A204.1 (cell line): ENCODE results near the gene RANBP17.
A peak's percentile ranks its signal among the peaks of the same experiment; 100 is the strongest.
"Not testable (repeated sequence)": the region's sequence is repeated elsewhere in the genome, so short reads cannot be mapped to it uniquely, and the experiment has no call there.

Experiments used
- FAIRE-seq: peaks from 2 replicates; lab custom pipeline; 2012; peaks lifted over from hg19 to GRCh38; lab: Jason Lieb, UNC

Gene RANBP17

DNA sequence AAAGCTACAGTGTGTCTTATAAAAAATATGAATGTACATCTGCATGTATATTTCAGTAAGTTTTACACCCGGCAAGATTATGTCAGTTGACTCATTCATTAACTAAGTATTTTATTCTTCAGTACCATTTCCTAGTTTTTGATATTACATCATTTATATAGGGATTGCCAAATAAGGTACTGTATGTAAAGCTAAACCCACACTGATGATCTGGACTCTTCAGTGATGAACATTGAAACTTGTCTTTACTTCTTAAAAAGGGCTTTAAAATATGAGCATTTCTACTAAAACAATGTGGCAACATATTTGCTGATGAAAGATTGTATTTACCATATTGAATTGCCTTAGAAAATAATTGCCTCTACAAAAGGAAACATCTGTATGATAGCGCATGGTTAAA is 295.5 kb downstream of the RANBP17 start:
- no peak for FAIRE-seq

DNA sequence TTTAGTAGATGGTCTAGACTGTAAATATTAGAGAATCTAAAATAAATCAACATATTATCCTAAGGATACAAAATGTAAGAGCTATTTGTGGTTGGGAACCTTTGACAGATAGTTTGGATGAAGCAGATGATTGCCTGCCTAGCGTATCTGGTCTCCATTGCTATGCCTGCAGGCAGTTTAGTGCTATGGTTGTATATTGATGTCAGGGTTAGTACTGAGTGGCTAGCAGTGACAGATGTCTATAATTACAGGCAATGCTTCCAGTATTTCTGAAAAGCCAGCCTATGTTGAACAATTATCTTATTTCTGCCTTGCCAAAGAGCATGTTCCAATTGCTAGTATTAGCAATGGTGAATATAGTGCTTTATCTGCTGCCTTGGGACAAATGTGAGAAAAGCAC is 296.0 kb downstream of the RANBP17 start:
- no peak for FAIRE-seq

DNA sequence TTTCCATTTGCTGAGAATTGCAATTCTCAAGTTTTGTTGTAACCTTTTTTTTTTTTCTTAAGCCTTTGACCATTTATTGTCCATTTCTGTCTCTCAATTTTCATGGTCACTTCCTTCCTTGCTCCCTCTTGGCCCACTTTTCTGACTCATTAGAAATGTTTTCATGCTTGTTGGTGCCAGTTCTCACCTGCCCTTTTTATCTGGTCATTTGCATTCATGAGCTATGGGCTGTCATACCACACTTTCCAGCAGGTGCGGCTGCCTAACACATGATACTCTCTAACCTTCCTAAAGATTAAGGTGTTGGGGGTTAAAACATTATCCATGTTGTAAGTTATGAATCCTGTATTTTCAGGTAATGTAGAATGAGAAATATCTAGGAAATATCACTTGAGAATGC is 296.8 kb downstream of the RANBP17 start:
- FAIRE-seq = no peak

DNA sequence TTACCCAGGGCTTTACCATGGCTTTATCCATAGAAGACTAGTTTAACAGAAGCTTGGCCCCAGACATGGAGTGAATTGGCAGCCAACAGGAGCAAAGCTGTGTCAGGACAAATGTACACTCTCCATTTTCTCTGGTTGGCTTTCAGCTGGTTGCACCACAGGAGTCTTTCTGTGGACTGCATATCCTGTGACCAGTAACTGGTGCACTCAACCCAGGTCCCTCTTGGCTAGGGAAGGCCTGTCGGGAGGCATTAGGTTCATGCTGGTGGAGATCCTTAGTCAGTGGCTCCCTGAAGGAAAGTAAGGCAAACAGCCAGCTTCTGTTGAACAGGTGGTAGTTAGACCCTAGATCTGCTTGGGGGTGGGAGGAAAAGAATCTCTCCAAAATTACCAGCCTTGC is 300.3 kb downstream of the RANBP17 start:
- FAIRE-seq = no peak

DNA sequence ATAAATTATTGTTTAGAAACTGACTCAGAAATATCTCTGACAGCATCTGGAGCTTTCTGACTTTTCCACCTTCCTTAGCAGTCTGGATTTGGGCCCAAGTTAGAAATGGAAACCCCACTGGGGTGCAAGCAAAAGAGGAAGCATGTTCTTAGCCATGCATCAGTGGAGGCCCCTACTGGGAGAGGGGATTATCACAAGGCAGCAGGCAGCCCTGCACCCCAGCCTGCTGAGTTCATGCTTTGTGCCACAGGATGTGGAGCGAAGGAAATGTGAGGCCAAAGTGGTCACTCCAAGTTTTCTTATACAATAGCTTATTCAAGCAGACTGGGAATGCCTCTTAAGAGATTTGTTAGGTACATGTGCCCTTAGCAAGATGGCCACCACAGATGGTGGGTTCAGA is 300.8 kb downstream of the RANBP17 start:
- no peak for FAIRE-seq

DNA sequence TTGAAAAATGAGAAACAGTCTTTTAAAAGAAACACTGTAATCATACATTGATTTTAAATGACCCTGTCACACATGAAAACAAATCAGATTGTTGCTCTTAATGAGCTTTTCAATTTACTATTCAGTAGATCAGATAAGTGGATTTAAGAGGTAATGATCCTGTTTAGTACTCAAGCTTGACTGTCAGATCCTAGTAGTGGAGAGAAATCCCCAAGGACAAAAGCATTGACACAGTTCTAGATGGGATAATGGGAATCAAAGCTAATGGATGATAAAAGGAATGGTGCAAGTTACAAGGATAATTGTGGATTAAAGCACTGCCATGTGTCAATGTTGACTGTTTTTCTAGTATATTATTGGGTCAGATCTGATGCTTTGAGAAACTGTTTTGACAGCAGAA is 304.9 kb downstream of the RANBP17 start:
- FAIRE-seq = no peak

DNA sequence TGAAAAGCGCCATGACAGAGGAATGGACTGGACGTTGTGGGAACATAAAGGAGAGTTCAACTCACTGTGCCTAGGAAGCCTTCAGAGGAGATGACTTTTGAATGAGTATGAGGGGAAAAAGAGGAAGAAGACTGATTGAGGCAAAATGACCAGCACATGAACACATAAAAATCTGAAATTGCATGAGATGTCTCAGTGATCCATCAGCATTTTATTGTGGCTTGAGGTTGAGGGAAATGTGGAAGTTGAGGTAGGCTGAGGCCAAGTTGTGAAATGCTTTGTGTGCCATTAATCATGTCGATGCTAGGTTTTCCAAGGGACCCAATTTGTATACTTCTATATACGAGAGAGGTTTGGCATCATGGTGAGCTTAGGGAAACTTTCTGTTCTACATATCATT is 306.4 kb downstream of the RANBP17 start:
- no peak for FAIRE-seq

DNA sequence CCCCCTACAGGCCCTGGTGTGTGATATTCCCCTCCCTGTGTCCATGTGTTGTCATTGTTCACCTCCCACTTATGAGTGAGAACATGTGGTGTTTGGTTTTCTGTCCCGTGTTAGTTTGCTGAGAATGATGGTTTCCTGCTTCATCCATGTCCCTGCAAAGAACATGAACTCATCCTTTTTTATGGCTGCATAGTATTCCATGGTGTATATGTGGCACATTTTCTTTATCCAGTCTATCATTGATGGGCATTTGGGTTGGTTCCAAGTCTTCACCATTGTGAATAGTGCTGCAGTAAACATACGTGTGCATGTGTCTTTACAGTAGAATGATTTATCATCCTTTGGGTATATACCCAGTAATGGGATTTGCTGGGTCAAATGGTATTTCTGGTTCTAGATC is 313.1 kb downstream of the RANBP17 start:
- not testable (repeated sequence) for FAIRE-seq

DNA sequence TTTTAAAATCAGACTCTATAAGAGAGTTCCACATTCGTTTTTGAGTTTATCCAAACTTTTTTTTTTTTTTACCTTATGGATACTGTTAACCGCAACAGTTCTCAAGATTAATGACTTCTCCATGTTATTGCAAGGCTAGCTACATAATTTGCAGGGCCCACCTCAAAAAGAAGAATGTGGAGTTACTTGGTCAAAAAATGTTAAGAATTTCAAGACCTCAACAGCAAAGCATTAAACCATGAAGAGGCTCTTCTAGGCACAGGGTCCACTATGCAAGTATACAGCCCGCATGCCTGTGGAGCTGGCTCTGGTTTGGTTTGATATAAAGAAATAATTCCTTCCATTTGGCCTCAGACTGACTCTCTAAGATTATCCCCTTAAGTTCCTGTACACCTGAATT is 313.9 kb downstream of the RANBP17 start:
- FAIRE-seq = no peak

DNA sequence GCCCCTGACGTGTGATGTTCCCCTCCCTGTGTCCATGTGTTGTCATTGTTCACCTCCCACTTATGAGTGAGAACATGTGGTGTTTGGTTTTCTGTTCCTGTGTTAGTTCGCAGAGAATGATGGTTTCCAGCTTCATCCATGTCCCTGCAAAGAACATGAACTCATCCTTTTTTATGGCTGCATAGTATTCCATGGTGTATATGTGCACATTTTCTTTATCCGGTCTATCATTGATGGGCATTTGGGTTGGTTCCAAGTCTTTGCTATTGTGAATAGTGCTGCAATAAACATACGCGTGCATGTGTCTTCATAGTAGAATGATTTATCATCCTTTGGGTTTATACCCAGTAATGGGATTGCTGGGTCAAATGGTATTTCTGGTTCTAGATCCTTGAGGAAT is 316.4 kb downstream of the RANBP17 start:
- FAIRE-seq = not testable (repeated sequence)

DNA sequence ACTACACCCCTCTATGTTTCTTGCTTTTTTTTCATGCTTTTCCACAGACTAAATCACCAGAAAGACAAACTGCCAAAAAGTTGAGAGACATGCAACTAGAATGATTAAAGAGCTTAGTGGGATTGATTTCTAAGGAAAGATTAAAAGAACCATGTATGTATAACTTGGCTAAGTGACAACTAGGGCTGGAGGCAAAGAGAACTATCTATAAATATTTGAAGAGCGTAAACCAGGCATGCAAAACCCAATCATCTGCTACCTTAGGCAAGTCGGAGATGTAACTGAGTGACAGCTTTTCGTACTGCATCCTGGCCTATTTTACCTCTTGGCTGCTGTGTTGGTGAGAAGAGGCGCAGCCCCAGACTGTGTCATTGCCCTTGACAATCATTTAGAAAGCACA is 326.2 kb downstream of the RANBP17 start:
- no peak for FAIRE-seq

DNA sequence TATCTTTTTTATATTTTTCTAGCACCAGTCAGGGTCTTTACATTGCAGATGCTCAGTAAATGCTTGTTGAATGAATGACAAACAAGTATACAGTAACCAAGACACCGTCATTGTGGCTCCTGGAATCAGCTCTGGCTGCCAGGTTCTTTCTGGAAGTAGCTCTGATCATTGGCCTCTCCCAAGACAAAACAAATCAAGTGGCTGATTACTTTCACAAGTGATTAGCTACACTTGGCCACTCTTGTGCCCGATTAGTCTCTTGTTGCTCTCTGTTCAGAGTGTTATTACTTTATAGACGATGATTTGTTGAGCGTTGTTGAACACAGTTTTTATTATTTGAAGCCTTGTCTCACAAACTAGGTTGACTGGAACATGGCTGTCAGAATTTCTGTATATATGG is 327.6 kb downstream of the RANBP17 start:
- no peak for FAIRE-seq

DNA sequence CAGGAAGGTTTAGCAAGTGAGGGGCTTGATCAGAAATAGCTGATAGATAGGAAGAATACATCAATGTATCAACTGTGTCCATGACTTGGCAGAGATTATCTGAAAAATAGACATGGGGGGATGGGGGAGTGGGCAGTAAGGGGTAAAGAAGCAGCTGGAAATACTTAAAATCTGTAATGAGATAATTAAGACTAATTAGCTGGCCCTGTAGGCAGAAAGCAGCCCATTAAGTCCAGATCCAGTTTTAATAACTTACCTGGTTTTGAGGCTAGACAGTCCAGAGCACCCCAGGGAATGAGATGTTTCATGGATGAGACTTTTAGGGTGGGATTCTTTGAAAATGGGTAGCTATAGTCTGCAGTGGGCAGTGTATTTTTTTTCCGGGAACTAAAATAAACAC is 330.3 kb downstream of the RANBP17 start:
- FAIRE-seq = no peak

DNA sequence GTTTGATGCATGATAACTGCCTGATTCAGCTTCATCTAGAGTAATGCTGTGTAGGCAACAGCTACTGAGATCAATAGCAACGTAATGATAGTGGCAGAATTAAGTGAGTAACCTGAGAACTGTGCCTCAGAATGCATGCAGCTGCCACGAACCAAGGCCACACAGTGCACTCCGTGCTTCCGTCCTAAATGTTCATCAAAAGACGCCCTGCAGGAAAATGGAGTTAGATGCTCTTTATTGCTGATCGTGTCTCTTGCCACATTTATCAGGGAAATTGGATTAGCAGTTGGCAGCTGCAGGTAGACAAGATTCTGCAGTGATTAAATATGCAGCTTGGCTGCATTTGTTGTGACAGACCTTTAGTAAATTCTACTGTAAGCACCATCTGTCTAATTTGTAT is 339.5 kb downstream of the RANBP17 start:
- no peak for FAIRE-seq

DNA sequence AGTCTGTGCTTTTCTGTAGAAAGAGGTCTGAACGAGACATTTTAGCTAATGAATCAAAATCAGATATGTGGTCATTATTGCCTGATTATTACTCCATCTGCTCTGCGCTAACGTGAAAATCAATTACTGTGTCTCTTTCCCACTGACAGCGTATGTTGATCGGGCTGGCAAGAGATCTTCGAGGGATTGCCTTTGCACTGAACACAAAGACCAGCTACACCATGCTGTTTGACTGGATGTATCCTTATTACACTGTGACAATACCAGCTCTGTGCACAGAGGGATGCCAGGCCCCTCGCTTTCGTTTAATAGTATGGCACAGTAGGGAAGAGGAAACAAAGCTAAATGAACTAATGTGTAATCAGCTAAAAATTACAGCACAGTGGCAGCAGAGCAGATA is 343.6 kb downstream of the RANBP17 start:
- FAIRE-seq = no peak

DNA sequence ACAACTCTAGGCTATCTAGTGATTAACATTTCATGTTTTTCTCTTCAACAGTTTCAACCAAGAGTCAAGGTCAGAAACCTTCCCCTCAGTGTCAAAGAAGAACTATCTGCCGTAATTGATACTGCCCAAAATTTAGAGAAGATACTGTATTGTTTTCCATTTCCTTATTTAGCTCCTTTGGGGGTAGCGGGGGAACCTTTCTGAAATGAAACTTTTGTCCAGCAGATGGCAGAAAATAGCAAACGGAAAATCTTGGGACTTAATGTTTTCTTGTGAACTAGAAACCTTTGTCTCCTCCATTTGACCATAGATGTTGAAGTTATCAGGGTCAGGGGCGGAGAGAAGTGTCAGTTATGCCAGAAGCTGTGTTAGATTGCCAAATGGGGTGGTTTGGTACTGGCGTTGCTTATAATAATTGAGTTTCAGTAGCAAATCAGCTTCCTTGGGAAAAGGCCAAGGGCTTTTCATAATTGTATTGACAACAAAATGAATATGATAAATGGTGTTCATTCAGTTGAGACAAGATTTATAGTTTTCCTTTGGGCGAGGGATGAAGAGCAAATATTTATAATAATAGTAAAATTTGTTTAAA is 345.5 kb downstream of the RANBP17 start:
- peak; percentile 97 for FAIRE-seq

DNA sequence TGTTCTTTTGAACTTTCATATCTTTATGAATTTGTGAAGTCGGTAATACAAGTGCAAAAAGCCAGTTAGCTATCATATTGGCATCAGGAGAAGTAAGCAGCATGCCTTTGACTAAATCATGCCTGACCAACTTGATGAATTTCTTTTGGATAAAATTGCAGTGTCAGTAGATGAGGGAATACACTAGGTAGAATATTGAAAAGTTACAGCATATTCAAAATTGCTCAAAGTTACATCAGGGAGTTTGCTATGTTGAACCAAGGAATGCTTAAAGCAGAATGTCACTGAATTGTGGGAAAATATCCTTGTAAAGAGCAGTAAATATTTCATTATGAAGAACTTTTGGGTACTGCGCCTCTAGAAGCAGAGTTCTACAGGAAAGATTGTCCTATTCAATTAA is 360.1 kb downstream of the RANBP17 start:
- FAIRE-seq = no peak

DNA sequence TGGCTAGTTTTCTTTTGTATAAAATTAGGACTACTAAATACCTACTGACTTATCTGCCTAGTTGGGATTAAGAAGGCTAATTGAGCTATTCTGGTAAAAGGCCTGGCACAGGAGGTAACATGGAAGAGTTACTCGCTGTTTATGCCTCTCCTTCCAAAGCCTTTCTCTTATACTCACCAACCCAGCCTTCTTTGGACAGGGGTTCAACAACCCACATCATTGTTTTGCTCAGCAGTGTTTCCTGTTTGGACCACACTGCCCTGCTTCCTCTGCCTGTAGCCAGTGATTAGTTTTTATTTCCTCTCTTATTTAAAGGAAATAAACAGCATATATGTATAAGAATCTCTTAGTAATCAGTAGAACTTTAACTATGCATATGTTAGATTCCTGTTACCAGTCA is 362.1 kb downstream of the RANBP17 start:
- no peak for FAIRE-seq

DNA sequence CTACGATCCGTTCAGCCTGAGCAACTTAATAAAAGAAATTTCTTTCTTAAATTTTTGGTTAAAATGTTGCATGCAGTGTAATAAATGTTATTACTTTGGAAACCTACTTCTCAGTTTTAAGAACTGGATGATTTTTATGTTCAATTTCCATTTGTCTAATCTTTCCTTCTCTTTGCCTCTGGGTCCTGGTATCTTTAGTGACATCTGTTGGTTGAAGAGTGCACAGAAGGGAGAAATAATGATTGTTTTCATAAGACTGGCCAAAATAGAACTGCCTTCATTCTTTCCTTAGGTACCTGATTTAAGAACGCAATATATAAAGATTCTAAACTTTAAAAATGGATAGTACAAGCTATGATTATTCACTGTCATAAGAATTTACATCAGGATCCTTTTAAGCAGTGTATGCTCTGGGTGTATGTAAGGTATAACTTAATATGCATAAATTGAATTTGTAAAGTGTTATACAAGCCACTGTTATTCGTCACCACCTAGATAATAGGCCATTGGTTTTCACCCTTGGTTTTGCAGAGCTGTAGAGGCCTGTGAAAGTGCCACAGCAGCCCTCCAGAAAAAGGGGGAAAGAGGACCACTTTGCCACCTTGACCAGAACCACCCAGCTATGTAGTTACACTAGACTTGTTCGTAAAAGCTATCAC is 364.4 kb downstream of the RANBP17 start:
- FAIRE-seq = peak; percentile 83

DNA sequence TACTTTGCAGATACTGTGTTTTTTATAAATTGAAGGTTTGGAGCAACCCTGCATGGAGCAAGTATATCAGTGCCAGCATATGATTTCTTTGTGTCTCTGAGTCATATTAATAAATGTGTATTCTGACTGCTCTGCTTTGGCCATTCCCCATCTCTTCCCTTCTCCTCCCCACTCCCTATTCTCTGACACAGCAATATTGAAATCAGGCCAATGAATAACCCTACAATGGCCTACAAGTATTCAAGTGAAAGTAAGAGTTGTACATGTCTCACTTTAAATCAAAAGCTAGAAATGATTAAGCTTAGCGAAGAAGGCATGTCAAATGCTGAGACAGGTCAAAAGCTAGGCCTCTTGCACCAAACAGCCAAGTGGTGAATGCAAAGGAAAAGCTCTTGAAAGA is 365.0 kb downstream of the RANBP17 start:
- FAIRE-seq = no peak

DNA sequence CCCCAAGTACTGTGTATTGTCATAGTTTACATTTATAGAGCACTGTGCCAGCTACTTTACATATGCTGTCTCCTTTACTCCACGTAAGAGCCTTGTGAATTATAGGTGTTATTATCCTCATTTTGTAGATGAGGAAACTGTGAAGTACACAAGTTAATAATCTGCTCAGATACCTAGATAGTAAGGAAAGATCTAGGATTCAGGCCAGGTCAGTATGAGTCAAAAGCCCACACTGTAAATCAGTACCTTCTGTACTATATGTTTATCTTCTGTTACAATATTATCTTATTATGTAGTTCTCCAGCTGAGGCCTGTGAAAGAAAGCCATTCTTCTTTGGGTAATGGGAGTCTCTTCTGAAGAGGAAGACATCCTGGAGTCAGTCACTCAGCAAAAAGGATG is 374.8 kb downstream of the RANBP17 start:
- FAIRE-seq = no peak

DNA sequence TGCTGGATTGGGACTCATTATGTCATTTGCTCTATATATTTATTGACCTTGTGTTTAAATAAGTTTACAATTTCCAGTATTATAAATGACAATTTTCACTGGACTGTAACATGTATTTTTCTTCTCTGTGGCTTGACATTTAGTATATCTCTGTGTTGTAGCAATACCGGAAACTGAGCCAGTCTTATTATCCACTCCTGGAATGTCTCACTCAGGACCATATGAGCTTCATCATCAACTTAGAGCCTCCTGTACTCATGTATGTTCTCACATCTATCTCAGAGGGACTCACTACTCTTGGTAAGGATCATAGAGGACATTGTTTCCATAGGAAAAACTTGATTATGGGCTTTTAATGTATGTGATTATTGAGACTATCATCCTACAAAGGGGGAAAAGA is 380.7 kb downstream of the RANBP17 start:
- FAIRE-seq = no peak

DNA sequence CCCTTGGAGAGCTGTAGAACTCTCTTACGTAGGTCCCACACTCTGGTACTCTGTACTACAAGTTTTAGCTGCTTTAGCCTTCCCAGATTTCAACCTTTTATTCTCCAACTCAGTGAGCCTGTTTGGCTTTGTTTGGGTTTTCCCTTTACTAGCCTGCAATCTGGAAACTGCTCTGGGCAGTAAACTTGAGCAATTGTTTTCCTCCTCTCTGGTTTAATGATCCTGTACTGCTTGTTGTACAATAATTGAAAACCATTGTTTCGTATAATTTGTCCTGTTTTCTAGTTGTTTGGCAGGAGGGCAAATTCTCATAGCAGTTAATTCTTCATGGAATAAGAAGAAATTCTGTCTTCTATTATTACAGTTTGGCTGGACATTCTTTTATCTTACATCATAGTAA is 384.4 kb downstream of the RANBP17 start:
- FAIRE-seq = no peak

DNA sequence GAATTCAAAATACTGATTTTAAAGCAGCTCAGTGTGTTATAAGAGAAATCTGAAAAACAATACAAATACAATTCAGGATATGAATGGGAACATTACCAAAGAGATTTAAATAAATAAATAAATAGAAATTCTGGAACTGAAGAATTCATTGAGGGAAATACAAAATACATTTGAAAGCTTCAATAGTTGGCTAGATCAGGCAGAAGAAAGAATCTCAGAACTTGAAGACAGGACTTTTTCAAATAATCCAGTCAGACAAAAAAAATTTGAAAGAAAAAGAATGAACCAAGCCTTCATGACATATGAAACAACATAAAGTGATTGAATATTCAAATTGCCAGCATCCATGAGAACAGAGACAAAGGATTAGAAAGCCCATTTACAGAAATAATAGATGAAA is 387.6 kb downstream of the RANBP17 start:
- peak; percentile 30 for FAIRE-seq

DNA sequence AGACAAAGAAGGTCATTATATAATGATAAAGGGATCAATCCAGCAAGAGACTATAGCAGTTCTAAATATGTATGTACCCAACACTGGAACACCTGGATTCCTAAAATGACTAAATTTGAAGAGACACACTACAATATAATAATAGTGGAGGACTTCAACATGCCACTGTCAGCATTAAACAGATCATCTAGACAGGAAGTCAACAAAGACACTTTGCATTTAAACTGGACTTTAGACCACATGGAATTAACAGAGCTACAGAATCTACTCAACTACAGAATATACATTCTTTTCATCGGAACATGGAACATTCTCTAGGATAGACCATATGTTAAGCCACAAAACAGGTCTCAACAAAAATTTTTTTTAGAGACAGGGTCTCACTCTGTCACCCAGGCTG is 388.9 kb downstream of the RANBP17 start:
- no peak for FAIRE-seq
